Stimulated activated CD4-positive, alpha-beta T cell treated with anti-CD3 and anti-CD28 coated beads, Interleukin-12 subunit alpha, Interleukin-12 subunit beta, amount 100 ng/mL, for 24 hours (primary cell): ENCODE measurements around the gene UQCC5.
"Not testable (repeated sequence)": the region's sequence is repeated elsewhere in the genome, so short reads cannot be mapped to it uniquely, and the experiment has no call there.

Experiments
- DNase-seq, 2 experiments: peaks; one replicate each; pipeline ENCODE4 v3.0.0-alpha.2; 2020; ENCODE audit warnings: low read depth in 2 of 2

The UQCC5 gene

DNA sequence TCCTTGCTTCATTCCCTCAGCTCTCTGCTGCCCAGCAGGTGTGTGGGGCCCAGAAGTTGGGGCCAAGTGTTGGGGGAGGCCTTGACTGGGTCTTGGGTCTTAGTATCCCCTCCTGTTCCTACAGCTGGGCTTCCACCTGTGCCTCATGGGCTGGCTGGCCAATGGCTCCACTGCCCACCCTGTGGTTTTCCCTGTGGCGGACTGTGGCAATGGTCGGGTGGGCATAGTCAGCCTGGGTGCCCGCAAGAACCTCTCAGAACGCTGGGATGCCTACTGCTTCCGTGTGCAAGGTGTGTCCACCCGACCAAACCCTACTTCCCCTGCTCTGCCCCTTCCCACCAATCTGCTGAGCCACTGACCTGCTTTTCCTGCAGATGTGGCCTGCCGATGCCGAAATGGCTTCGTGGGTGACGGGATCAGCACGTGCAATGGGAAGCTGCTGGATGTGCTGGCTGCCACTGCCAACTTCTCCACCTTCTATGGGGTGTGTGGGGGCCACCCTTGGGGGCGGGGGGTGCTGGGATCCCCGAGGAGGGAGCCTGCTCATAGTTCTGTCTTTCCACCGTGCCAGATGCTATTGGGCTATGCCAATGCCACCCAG is 13.7 kb upstream of the UQCC5 start:
- DNase-seq: no peak

DNA sequence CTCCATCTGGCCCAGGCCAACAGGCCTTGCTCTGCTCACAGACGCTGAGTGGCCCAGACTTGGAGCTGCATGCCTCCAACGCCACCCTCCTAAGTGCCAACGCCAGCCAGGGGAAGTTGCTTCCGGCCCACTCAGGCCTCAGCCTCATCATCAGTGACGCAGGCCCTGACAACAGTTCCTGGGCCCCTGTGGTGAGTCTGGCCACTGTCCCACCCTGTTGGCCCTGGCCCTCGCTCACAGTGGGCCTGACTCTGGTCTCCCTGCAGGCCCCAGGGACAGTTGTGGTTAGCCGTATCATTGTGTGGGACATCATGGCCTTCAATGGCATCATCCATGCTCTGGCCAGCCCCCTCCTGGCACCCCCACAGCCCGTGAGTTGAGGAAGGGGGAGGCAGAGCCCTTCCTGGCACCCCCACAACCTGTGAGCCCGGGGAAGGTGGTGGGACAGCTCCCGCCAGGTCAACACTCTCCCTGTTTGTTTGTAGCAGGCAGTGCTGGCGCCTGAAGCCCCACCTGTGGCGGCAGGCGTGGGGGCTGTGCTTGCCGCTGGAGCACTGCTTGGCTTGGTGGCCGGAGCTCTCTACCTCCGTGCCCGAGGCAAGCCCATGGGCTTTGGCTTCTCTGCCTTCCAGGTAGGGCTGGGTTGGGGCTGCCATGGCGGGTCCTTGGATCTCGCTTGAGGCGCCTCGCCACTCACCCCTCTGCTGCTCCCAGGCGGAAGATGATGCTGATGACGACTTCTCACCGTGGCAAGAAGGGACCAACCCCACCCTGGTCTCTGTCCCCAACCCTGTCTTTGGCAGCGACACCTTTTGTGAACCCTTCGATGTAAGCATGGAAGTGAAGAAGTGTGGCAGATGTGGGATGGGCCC is 12.8 kb upstream of the UQCC5 start:
- DNase-seq: no peak

DNA sequence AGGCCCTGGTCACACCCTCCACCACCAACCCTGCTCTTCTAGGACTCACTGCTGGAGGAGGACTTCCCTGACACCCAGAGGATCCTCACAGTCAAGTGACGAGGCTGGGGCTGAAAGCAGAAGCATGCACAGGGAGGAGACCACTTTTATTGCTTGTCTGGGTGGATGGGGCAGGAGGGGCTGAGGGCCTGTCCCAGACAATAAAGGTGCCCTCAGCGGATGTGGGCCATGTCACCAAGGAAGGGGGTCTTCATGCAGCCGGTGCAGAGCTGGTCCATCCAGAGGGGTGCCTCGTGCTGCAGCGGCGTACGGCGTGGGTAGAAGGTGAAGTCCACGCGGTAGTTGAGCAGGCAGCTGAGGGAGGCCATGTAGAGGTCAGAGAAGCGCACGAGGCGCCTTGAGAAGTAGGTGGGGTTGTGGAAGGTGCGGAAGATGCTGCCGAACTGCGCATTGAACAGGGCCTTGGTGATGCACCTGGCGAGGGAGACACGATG is 12.1 kb upstream of the UQCC5 start:
- no peak for DNase-seq

DNA sequence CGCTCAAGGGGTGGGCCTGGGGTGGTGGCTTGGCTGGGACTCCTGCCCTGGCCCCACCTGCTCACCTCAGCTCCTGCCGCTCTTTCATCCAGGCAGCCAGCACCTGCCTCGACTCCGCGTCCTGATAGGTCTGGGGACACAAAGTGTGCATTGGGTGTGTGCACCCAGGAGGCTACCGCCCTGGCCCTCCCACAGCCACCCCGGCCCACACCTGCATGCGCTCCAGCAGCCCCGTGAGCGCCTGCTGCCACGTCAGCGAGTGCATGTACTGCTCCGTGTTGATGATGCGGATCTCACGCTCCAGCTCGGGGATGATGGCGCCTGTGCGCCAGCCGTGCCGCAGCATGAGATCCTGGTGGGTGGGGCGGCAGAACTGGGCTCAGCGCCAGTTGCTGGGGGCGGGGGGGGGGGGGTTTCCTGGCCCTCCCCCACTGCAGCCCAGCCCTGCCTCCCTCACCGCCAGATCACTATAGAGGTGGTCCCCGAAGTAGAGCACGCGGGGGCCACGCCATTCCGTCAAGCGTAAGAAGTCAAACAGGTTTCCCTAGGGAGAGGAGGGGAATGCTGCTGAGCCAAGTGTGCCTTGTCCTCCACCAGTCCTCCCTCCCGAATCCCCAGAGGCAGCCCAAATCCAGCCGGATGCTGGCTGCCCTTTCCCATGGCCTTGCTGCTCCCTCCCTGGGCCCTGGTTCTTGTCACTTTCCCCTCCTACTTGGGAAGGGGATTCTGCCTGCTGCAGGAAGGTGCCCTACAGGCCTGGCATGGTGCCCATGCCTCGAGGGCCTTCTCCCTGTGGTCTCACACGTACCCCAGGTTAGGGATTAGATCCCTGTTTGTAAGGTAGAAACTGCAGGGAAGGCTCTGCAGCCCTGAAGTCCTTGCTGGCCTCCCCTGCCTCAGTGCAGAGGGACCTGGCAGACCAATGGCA is 11.4 kb upstream of the UQCC5 start:
- DNase-seq: no peak

DNA sequence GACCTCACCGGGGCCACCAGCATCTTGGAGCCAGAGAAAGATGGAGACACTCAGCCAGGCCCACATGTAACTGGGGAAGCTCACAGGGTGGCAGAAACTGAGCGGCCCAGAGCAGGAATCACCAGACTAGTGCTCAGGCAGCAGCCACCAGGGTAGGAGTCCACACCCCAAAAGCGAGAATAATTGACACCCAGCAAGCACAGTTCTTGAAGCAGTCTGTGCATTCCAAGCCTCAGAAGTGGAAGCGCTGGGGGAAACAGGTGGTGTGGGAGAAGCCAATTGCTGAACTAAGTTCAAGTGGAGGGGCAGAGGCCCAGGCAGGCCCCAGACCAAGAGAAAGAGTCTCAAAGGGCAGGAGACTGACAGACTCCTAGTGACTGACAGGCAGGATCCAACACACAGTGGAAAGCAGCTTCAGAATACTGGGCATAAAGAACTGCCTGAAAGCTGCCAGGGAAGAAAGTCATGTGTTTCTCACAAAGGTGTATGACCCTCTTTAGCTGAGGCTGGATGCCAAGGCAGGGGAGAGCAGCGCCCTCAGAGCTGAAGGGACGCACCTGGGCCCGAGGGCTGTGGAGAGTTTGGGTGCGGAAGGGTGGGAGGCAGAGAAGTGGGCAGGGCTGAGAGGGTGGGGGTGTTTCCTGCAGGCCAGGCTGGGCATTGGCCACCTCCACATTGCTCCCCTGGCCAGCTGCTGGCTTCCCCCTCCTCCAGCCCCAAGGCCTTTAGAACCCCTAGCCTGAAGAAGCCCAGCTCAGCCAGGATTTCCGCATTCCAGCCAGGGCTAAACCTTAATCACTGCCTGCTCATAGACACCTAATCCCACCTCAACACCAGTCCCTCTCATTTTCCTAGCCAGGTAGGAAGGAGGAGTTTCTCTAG is 10.5 kb upstream of the UQCC5 start:
- no peak for DNase-seq

DNA sequence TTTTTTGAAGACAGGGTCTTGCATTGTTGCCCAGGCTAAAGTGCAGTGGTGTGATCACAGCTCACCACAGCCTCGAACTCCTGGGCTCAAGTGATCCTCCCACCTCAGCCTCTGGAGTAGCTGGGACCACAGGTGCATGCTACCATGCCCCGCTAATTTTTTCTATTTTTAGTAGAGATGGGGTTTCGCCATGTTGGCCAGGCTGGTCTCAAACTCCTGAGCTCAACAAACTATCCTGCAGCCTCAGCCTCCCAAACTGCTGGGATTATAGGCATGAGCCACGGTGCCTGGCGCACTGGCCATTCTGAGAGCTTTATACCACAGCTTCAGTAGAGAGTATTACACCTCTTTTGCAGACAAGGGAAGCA is 9.8 kb upstream of the UQCC5 start:
- not testable (repeated sequence) for DNase-seq

DNA sequence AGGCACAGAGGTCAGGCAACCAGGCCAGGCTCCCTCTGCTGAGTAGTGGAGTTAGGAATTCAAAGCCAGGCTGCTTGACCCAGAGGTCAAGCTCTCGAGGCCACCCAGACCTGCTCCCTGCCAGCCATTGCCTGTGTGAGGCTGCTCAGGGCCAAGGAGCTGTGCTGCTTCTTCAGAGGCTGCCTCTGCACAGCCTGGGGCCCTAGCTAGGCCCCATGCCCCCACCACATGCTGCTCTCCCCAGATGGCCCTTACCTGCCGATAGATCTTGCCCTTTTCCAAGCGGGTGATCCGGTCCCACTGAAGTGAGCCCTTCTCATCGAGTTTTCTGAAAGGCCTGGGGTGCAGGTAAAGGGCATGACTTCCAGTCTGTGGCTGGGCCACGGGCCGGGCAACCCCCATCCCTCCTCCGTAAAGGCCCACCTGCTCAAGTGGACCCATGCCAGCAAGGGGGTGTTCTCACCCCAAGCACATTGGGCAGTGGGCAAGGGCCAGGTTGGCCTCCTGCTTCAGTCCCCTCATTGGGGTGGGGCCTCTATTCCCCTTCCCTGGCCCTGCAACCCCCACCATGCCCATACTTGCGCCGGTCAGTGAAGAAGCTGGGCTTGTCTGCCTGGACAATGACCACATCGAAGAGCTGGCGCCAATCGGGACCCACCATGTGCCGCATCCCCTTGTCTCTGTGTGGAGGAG is 9.2 kb upstream of the UQCC5 start:
- DNase-seq: no peak

DNA sequence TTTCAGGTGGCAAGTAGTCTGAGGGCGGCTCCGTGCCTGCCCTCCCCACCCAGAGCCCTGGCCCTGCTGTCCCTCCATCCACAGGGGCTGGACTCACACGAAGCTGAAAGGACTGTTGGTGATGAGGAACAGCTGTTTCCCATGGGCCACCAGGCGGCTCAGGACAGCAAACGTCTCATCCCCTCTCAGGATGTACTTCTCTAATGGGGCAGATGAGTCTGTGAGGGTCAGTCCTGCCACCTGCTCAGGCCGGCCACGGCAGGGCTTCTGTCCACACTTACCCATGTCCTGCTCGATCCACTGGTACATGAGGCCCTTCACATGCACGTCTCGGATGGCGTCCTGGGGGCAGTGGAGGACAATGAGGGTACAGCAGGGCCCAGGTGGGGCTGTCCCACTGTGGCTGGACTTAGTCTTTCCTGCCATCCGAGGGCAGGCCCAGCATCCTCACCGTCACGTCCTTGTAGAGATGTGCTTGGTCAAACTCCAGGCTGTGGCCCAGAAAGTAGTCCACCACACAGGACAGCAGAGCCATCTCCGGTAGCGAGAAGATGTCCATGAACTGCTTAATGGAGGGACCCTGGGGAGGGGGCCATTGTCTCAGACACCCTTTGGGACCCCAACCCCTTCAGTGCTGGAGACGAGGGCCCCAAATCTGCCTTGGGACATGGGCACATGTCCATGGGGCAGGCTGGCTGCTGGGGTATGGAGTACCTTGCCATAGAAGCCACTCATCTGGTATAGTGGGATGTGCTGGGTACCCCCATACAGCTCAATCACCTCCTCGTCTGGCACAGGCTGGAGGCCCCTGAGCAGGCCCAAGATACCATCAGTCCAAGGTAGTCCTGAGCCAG is 8.4 kb upstream of the UQCC5 start:
- no peak for DNase-seq

DNA sequence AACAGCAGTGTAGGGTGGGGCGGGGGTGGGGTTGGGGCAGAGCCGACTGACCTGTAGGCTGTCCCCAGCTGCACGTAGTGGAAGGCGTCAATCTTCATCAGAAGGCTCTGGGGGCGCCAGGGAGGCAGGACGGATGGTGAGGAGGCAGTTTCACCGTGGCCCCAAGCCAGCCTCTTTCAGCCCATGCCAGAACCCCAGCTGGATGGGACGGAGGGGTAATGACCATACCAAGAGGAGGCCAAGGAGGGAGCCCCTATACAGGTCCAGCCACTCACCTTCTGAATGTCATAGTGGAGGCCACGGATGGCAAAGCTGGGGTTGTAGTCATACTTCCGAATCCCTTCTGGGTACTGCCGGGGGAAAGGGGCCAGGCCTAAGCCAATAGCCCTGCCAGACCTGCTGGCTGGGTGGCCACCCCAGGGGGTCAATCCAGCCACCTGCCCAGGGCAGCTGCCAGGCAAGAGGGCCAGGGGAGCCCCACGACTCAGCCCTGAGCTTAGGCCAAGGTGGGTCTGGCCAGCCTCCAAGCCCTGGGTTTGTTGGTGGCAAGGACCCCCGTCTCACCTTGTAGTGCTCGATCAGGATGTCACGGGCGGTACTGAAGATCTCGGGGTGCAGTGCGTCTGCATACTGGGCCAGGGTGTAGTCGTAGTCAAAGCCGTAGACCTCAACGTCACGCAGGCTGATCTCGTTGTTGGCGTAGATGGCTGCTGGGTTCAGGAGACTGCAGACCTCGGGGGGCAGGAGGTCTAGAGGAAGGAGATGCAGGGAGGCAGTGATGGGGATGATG is 7.6 kb upstream of the UQCC5 start:
- DNase-seq: no peak

DNA sequence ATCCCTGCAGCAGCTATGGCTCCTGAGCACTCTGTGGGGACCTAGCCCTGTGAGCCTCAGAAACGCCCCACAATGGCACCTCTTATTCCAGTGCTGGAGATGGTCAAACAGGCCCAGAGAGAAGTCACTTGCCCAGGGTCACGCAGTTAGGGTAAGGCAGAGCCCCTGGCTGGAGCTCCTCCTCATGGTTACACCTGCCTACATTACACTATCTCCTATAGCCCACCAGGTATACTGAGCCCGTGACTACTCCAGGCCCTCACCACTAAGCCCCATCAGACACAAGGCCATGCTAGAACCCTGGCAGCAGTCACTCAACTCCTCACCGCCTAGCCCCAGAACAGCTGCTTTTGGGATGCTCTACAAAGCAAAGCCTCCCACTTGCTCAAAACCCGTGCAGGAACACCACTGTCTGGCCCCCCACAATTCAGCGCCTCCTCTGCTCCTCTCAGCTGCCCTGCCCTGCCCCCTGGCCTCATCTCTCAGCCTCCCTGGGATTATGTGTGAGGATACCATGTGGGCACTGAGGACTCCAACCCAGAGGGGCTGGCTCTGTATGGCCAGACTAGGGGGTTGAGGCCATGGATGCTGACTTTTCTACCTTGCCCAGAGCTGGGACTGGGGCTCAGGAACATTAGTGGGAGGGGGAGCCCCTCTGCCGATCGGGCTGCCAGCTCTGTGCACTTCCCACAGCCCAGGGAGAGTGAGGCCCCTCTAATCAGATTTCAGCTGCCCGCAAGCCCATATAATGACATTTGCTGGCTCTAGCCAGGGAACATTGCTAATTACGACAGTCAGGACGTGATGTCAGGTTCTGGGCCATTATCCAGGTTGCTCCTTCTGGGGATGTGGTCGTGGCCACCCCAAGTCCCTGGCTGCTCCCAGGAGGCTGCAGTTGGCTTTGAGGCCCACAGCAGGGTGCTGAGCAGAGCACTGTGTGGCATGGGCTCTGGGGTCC is 6.8 kb upstream of the UQCC5 start:
- DNase-seq: no peak

DNA sequence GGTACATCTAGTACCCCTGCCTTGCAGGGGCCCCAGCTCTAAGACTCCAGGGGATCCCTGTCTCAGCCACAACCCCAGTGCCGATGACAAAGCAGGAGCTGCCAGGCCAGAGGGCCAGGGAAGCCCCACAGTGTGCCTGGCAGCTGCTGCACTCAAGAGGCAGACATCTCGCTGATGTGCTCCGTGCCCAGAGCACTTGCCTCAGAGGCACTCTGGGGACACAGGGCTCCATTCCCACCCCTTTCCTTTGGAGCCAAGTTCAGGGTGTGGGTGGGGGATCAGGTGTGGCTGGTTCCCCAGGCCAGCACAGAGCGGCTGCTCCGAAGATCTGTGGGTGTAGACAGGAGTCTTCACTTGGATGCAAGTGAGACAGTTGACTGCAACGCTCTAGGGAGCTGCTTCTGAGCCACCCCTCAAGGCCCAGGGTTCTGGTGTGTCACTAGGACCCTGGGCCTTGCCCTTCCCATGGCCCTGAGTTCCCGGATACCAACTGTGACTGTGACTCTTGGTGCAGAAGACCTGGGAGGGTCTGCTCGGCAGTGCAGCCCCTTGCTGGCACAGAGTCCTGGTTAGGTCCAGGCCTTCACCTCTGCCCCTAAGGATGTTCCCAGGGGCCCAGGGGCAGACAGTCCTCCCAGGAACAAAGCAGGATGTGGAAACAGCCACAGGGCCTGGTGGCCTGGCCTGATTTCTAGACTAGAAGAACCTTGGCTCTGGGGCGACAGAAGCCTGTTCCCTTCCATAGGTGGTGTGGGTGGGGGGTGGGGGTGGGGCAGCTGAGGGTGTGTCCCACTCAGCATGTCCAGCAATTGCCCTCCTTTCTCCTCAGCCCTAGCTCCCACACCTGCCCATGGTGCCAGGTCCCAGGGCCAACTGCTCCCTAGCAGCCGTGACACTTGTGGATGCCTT is 5.2 kb upstream of the UQCC5 start:
- no peak for DNase-seq

DNA sequence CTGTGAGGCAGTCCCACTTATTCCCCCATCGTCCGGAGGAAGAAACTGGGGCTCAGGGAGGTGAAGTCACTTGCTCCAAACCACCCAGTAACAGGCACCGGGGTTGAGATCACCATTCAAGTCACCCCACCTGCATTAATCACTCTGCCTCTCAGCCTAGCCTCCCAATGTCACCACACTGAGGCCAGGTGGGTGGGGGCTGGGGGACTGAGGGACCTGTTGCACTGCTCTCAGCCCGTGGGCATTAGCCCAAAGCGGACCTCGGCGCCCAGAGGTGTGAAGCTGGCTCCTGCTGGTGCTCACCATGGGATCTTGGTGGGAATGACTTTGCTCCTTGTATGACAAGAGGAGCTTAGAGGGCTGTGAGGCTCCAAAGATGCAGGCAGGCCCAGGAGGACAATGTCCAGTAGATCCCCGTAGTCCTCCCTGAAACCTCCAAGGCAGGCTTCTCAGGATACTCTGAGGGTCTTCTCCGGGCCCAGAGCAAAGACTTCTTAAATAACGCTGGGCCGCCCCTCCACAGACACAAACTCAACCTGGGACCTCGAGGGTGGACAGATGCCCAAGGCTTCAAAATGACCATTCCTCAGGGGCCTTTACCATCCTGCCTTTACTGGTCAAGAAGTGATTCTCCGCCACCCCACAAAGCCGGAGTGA is 4.4 kb upstream of the UQCC5 start:
- no peak for DNase-seq

DNA sequence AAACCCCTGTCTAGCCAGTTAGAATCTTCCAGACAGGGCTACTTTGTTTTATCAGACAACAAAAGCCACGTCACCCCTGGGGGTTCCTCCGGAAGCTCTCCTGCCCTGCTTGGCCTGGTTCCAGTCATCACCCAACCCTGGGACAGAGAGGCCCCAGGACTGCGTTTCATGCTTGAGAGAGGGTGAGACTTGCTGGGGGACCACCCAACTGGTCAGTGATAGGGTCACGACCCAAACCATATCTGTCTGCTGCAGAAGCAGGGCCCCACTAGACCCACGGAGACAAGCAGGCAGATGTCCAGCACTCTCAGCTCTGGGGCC is 3.9 kb upstream of the UQCC5 start:
- DNase-seq: no peak

DNA sequence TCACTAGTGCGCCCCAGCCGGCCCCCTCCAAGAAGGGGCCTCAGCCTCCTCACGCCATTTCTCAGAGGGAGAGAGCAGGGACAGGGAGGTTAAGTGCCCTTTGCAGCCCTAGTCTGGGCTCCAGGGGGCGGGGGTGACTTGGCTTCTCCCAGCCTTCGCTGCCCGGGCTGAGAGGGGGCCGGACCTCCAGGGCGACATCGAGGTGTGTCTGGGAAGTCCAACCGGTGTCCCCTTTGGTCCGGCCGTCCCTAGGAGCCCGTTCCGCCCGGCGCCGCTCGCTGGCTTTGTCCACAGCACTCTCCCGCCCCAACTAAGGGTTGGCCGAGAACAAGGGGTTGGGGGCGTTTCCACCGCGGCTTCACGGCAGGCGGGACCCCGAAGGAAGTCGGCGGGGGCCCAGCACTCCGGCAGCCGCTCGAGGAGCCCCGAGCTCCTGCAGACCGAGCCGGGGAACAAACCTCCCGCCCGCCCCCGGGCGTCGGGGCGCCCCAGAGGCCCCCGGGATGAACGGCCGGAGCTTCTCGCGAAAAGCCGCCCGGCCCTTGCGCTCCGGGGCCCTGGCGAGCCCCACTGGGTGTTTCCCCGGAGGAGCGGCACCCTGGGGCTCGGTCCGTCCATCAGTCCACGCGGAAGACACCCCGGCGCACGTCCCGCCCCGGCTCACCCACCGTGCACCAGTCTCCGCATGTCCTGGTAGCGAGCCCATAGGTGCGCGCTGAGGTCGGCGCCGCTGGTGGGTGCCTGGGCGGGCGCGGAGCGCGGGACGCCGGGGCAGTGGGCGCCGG is 3.4 kb upstream of the UQCC5 start:
- peak in 1 of 2 experiments; percentile 11 for DNase-seq

DNA sequence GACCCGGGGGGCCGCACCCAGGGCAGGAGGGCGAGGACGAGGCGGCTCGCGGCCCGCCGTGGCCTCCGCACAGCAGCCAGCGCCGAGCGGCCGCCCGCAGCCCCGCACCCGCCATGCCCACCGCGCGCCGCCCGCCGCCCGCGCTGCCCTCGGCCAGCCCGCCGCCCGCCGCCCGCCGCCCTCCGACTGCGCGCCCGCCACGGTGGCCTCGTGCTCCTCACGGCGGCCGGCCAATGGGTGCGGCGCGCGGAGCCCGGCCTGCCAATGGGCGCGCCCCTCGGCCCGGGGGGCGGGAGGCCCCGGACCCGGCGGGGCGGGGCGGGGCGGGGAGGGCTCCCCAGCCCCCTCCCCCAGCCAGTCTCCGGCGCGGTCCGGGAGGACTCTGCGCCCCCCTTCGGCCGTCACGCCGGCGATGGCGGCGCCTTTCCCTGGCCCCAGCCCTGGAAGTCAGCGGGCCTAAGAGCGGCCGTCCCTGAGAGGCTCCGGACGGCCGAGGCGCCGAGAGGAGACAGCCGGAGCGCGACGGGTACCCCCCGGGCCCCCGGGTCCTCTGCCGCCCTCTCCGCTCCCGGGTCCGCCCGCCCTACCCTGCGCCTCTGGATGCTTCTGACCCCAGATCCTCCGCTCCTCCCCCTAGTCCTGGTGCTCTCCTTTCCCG is 2.7 kb upstream of the UQCC5 start, which contains the start of gene NT5DC2:
NT5DC2 (minus strand) TSS at position 235 of the 658 bp plus-strand sequence; CDS start at position 115, 120 bp downstream.
- peak; percentile 39 to 59 for DNase-seq
